ENCODE results near the gene PLOD3.

DNA sequence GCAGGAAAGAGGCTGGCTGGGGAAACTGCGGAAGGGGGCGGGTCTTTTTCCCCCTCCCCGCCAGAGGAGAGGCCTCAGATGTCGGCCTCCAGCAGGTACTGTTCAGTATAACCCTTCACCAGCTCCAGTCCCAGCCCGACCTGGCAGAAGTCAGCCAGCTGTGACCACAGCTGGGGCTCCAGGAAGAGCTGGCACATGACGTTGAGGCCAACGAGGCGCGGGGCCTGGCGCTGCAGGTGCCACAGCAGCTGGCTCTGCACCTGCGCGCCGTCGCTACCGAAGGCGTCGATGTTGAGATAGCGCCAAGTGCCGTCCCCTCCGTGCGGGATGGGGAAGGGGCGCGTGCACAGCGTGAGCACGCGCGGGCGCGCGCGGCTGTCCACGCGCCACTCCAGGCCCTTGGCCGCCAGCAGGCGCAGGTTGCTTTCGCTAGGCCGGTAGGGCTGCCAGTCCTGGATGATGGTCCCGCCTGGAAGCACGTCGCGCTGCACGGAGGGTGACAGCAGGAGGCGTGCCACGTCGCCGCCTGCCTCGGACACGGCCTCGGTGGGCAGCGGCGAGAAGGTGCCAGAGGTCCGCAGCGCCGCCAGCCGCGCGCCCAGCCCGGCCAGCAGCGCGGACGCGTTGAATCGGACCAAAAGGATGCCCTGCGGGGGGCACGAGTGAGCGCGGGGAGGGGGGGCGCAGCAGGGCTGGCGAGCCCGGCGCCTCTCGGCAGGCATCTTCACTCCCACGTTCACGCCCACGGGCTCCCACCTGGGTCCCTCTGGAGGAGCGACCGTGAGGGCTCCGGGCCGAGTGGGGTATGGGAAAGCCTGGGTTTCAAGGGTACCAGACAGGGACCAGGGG lies 45.2 kb downstream of the PLOD3 start:
- TF ChIP-seq, protein P1, sequence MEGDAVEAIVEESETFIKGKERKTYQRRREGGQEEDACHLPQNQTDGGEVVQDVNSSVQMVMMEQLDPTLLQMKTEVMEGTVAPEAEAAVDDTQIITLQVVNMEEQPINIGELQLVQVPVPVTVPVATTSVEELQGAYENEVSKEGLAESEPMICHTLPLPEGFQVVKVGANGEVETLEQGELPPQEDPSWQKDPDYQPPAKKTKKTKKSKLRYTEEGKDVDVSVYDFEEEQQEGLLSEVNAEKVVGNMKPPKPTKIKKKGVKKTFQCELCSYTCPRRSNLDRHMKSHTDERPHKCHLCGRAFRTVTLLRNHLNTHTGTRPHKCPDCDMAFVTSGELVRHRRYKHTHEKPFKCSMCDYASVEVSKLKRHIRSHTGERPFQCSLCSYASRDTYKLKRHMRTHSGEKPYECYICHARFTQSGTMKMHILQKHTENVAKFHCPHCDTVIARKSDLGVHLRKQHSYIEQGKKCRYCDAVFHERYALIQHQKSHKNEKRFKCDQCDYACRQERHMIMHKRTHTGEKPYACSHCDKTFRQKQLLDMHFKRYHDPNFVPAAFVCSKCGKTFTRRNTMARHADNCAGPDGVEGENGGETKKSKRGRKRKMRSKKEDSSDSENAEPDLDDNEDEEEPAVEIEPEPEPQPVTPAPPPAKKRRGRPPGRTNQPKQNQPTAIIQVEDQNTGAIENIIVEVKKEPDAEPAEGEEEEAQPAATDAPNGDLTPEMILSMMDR (IDR thresholded peaks at IDR 0.05; ENCODE audit: insufficient read depth, low read depth, low read length): no peak
- peak; percentile 97 for TF ChIP-seq EZH2 (IDR thresholded peaks at IDR 0.05; ENCODE audit: insufficient read depth, low read length)
